Activated CD8-positive, alpha-beta T cell treated with anti-CD3 and anti-CD28 coated beads for 36 hours (primary cell): ENCODE data around the gene TMEM131. TPM values are rescaled to one million over a fixed set of nuclear protein-coding genes. Genes with fewer than 3 reads are reported as not detected.

Source experiments
- ATAC-seq: fragments of 200-7000 bp; cut with Tn5 transposase; one replicate; pipeline ENCODE4 v1.10.0; 2021; ENCODE audit warnings: mild to moderate bottlenecking, moderate library complexity
- CTCF ChIA-PET: fragments of 350-600 bp; sonication (Branson Sonifier 250); formaldehyde crosslinking; loops from one replicate; lab custom pipeline; 2021; ENCODE audit warnings: antibody characterized with exemption; lab: Charles Lee
- POLR2A ChIA-PET: fragments of 350-600 bp; sonication (Branson Sonifier 250); formaldehyde crosslinking; loops from one replicate; lab custom pipeline; 2021; ENCODE audit warnings: antibody characterized with exemption; lab: Charles Lee
- DNase-seq: peaks from one replicate; pipeline ENCODE4 v3.0.0-alpha.2; 2020
- H3K27ac Mint-ChIP-seq: one replicate; pipeline ENCODE4 v1.8.0; 2021; ENCODE audit warnings: mild to moderate bottlenecking, mixed read lengths
- H3K27me3 Mint-ChIP-seq: one replicate; pipeline ENCODE4 v1.8.0; 2021; ENCODE audit warnings: mixed read lengths
- H3K36me3 Mint-ChIP-seq: one replicate; pipeline ENCODE4 v1.8.0; 2021; ENCODE audit warnings: low read depth, mixed read lengths
- H3K4me1 Mint-ChIP-seq: one replicate; pipeline ENCODE4 v1.8.0; 2021; ENCODE audit warnings: low read depth, mixed read lengths
- H3K4me3 Mint-ChIP-seq: one replicate; pipeline ENCODE4 v1.8.0; 2021; ENCODE audit warnings: mild to moderate bottlenecking, moderate library complexity, mixed read lengths
- H3K9me3 Mint-ChIP-seq: one replicate; pipeline ENCODE4 v1.8.0; 2021; ENCODE audit warnings: mixed read lengths
- intact Hi-C: fragments of 100-400 bp; cut with micrococcal nuclease; formaldehyde crosslinking; loops from one replicate; pipeline ENCODE4 v1.10.0; 2022
- total RNA-seq, 2 experiments: library from RNA; stranded (reverse); gene quantifications; one replicate each; pipeline ENCODE4 v1.2.3, GENCODE V29; 2021
- TF ChIP-seq, protein P1 (sequence below): fragments of 200-600 bp; IDR thresholded peaks from one replicate; pipeline ENCODE4 v1.8.0; 2022; ENCODE audit warnings: antibody characterized with exemption, mild to moderate bottlenecking

Gene TMEM131
- total RNA-seq, 2 experiments from 2014 or later = 24.2 to 27.4 TPM

GRCh38 chr2:97808816-97809215 is 186.9 kb downstream of the TMEM131 start:
- peaks cover 6% of the 10 kb centered on the region for H3K36me3 Mint-ChIP-seq
- TF ChIP-seq, protein P1, sequence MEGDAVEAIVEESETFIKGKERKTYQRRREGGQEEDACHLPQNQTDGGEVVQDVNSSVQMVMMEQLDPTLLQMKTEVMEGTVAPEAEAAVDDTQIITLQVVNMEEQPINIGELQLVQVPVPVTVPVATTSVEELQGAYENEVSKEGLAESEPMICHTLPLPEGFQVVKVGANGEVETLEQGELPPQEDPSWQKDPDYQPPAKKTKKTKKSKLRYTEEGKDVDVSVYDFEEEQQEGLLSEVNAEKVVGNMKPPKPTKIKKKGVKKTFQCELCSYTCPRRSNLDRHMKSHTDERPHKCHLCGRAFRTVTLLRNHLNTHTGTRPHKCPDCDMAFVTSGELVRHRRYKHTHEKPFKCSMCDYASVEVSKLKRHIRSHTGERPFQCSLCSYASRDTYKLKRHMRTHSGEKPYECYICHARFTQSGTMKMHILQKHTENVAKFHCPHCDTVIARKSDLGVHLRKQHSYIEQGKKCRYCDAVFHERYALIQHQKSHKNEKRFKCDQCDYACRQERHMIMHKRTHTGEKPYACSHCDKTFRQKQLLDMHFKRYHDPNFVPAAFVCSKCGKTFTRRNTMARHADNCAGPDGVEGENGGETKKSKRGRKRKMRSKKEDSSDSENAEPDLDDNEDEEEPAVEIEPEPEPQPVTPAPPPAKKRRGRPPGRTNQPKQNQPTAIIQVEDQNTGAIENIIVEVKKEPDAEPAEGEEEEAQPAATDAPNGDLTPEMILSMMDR = no peak
- no peak overlapping the region for H3K27ac Mint-ChIP-seq
- peaks cover 3% of the 10 kb centered on the region for H3K4me1 Mint-ChIP-seq
- intact Hi-C loops = loop anchor here (5.0 to 10.0 kb wide), 3 partner anchors 188 to 578 kb away; partner anchors contain the start of gene TMEM131
- ATAC-seq (no peak), DNase-seq (no peak)
- H3K27me3 Mint-ChIP-seq = no peaks in the 10 kb centered on the region
- no peak overlapping the region for H3K4me3 Mint-ChIP-seq
- no peaks in the 10 kb centered on the region for H3K9me3 Mint-ChIP-seq
- ChIA-PET CTCF (no interaction called here), POLR2A (interaction anchor here (0.6 kb wide), 1 partner anchor 134 kb away, joined by 3 read pairs; no protein-coding TSS in a partner anchor)

DNA sequence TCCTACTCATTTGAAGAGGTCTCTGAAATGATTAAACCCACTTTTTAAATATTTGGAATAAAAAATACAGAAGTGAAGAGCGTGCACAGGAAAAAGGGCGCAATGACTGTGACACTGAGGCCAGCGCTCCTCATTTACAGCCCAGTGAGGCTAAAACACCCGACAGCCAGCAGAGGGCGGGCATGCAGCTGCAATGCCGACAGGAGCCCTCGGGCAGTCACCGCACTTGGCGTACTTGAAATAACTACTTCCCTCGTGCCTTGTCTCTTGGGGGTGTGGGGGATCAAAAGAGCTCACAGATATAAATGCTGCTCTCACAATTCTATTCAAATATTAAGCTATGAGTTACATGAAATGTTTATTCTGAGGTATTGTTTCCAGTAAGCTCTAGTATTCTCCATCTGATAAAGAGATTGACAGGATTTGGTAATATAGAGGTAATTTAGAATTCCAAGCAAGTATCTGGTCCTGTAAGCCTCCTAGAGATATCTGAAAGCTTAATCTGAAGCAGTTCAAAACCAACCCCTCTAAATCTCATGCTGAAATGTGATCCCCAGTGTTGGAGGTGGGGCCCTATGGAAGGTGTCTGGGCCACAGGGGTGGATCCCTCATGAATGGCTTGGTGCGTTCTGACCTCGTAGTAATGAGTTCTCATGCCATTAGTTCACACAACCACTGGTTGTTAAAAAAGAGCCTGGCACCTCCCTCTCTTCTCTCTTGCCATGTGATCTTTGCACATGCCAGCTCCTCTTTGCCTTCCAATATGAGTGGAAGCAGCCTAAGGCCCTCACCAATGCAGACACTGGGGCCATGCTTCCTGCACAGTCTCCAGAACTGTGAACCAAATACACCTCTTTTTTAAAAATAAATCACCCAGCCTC is 188.8 kb downstream of the TMEM131 start:
- H3K9me3 Mint-ChIP-seq = no peaks in the 10 kb centered on the region
- H3K36me3 Mint-ChIP-seq = peaks cover 7% of the 10 kb centered on the region
- TF ChIP-seq, protein P1 = peak; percentile 94
- CTCF ChIA-PET = interaction anchor here (0.6 to 2.2 kb wide), 60 partner anchors 10 to 756 kb away, joined by 3 to 33 read pairs (median 4); no protein-coding TSS in a partner anchor
- H3K27ac Mint-ChIP-seq = no peak overlapping the region
- peaks cover 3% of the 10 kb centered on the region for H3K4me1 Mint-ChIP-seq
- H3K4me3 Mint-ChIP-seq = no peak overlapping the region
- H3K27me3 Mint-ChIP-seq = no peaks in the 10 kb centered on the region
- intact Hi-C loops = loop anchor here (5.0 to 10.0 kb wide), 3 partner anchors 190 to 580 kb away; partner anchors contain the start of gene TMEM131
- POLR2A ChIA-PET = interaction anchor here (0.7 kb wide), 1 partner anchor 12 kb away, joined by 3 read pairs; no protein-coding TSS in a partner anchor
- DNase-seq (peak; percentile 90), ATAC-seq (peak; percentile 98)

GRCh38 chr2:97805776-97806175 is 190.0 kb downstream of the TMEM131 start:
- peaks cover 1% of the 10 kb centered on the region for H3K36me3 Mint-ChIP-seq
- ChIA-PET POLR2A (no interaction called here), CTCF (interaction anchor here (1.3 to 2.2 kb wide), 17 partner anchors 10 to 579 kb away, joined by 3 to 33 read pairs (median 7); no protein-coding TSS in a partner anchor)
- DNase-seq (no peak), ATAC-seq (no peak)
- no peaks in the 10 kb centered on the region for H3K9me3 Mint-ChIP-seq
- H3K27ac Mint-ChIP-seq = no peak overlapping the region
- H3K4me3 Mint-ChIP-seq = no peak overlapping the region
- no peaks in the 10 kb centered on the region for H3K27me3 Mint-ChIP-seq
- intact Hi-C loops = loop anchor here (5.0 to 10.0 kb wide), 3 partner anchors 192 to 582 kb away; partner anchors contain the start of gene TMEM131
- H3K4me1 Mint-ChIP-seq = peaks cover 3% of the 10 kb centered on the region
- TF ChIP-seq, protein P1 = no peak

GRCh38 chr2:97801028-97801427 is 194.7 kb downstream of the TMEM131 start:
- DNase-seq = no peak
- no peaks in the 10 kb centered on the region for H3K4me1 Mint-ChIP-seq
- no peak overlapping the region for H3K27ac Mint-ChIP-seq
- ChIA-PET POLR2A (no interaction called here), CTCF (interaction anchor here (1.1 kb wide), 1 partner anchor 9 kb away, joined by 3 read pairs; no protein-coding TSS in a partner anchor)
- H3K4me3 Mint-ChIP-seq = no peak overlapping the region
- intact Hi-C loops = loop anchor here (10.0 kb wide), 1 partner anchor 384 kb away; no protein-coding TSS in a partner anchor
- no peak for ATAC-seq
- TF ChIP-seq, protein P1 = no peak
- peaks cover 3% of the 10 kb centered on the region for H3K36me3 Mint-ChIP-seq
- no peaks in the 10 kb centered on the region for H3K27me3 Mint-ChIP-seq
- no peaks in the 10 kb centered on the region for H3K9me3 Mint-ChIP-seq

GRCh38 chr2:97798416-97798815 is 197.3 kb downstream of the TMEM131 start:
- no peaks in the 10 kb centered on the region for H3K9me3 Mint-ChIP-seq
- TF ChIP-seq, protein P1 = no peak
- H3K4me1 Mint-ChIP-seq = no peaks in the 10 kb centered on the region
- no peaks in the 10 kb centered on the region for H3K27me3 Mint-ChIP-seq
- CTCF ChIA-PET = no interaction called here
- no peak overlapping the region for H3K27ac Mint-ChIP-seq
- DNase-seq (no peak), ATAC-seq (no peak)
- H3K4me3 Mint-ChIP-seq = no peak overlapping the region
- peaks cover 3% of the 10 kb centered on the region for H3K36me3 Mint-ChIP-seq
- POLR2A ChIA-PET = no interaction called here
- intact Hi-C loops = no loop called here
